ENCODE data around the gene CIITA.

Gene CIITA

GRCh38 chr16:10879681-10880589 is 2.9 kb downstream of the CIITA start:
- no peak for DNase-seq

DNA sequence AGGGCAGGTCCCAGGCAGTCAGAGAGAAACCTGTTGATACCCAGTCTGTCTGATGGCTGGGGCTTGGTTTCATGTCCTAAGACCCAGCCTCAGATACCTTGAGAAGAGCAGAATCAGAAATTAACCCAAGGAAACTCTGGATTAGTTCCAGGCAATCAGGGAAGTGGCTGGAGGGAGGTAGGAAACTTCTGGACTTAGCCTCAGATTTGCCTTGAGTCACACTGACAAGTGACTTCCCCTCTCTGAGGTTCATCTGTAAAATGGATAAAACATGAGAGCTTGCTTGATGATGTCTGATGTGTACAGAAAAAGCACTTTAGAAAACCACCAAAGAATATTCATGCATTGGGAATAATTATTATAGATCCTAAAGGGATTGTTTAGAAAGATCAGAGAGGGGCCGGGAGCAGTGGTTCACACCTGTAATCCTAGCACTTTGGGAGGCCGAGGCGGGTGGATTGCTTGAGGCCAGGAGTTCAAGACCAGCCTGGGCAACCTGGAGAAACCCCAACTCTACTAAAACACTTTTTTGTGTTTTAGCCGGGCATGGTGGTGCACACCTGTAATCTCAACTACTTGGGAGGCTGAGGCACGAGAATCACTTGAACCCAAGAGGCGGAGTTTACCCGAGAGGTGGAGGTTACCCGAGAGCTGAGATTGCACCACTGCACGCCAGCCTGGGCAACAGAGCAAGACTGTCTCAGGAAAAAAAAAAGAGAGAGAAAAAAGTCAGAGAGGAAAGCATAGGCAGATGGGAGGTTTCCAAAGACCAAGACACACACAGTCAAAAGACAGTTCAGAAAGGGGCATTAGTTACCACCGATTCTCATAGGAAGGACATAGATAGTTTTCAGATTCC is 3.8 kb downstream of the CIITA start:
- DNase-seq, result no peak

GRCh38 chr16:10881479-10882030 is 4.6 kb downstream of the CIITA start:
- DNase-seq, result no peak

- no peak for DNase-seq
These were observed 6.0 kb downstream of the CIITA start for GRCh38 chr16:10883004-10883403.

DNA sequence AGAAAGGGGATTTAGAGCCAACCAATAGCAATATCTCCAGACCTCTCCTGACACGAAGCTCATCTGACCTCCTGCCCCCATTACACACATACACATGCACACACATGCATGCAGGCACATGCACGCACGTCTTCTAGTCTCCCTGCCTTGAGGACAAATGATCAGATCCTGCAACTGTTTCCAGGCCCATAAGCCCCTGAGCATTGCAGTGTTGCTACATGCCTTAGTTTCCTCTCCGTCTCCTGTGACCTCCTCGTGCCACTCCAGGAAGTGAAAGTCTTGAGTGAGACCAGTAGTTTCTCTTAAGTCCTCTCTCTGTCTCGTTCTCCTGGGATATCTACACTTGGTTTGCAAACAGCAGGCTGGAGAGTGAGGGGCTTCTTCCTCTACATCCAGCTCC is 8.2 kb downstream of the CIITA start:
- peak in 7 of 56 donors; percentile 5 to 29 (median 18) for DNase-seq

DNA sequence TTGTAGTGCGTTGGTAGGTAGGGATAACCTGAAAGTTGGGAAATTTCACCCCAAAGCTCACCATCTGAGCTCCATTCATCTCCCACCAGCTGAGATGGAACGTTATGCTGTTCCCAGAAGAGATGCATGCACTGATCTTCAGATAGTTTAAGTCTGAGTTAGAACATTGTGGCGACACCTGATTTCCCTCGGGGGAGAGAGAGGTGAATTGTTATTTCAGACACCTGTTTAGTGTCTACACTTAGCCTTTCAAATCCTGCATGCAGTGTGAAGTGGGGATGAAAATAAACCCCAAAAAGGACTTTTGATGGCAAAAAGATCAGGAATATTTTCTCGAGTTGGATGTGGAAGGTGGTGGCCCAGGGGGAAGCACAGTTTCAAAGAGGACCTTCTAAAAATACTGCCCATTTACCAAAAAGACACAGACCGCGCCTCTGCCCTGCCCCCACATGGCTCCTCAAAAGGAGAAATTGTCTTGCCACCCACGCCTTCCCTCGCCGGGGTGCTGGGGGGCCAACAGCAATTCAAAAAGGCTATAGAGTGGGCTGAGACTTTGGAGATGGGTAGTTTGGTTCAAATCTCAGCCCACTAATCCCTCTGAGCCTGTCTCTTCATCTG is 11.4 kb downstream of the CIITA start:
- peak in 5 of 56 donors; percentile 7 to 28 (median 16) for DNase-seq

DNA sequence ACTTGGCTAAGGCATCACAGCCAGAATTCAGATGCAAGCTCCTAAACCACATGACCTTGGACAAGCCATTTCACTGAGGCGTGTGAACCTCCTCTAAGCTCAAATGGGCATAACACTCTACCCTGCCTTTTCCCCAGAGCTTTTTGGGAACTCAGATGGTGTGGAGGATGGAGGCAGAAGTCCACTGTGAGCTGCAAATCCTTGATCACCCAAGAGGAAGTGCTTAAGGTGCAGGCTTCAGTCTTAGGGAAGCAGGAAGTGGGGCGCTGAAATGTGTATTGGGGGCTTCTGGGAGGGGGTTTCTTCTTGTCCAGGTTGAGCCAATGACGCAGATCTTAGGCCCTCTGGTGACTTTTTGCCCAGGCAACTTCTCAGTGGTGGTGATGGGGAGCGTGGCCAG is 12.9 kb downstream of the CIITA start:
- DNase-seq, result no peak

DNA sequence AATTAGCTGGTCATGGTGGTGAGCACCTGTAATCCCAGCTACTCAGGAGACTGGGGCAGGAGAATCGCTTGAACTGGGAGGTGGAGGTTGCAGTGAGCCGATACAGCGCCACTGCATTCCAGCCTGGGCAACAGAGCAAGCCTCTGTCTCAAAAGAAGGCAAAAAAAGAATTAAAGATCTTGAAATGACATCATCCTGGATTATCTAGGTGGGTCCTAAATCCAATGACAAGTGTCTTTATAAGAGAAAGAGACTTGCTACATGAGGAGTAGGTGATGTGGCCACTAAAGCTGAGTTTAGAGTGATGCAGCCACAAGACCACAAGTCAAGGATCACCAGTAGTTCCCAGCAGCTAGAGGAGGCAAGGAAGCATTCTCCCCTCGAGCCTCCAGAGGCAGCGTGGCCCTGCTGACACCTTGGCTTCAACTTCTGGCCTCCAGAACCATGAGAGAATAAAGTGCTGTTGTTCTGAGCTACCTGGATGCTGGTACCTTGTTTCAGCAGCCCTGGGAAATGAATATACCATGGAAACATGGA is 15.8 kb downstream of the CIITA start:
- no peak for DNase-seq

GRCh38 chr16:10895053-10895946 is 18.3 kb downstream of the CIITA start:
- DNase-seq, result peak in 5 of 56 donors; percentile 1 to 23 (median 6)

GRCh38 chr16:10896165-10896564 is 19.2 kb downstream of the CIITA start:
- no peak for DNase-seq

- no peak for DNase-seq
These were observed 19.7 kb downstream of the CIITA start for GRCh38 chr16:10896723-10897122.

DNA sequence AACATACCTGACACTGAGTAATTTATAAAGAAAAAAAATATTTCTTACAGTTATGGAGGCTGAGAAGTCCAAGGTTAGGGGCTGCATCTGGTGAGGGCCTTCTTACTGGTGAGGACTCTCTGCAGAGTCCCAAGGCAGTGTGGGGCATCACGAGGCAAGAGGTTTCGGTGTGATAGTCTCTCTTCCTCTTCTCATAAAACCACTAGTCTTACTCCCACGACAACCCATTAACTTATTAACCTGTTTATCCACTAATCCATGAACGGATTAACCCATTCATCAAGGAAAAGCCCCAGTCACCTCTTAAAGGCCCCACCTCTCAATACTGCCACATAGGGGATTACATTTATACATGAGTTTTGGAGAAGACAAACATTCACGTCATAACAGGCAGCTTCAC is 20.1 kb downstream of the CIITA start:
- no peak for DNase-seq

- DNase-seq, result no peak
These were observed 26.0 kb downstream of the CIITA start for GRCh38 chr16:10902999-10903398.

DNA sequence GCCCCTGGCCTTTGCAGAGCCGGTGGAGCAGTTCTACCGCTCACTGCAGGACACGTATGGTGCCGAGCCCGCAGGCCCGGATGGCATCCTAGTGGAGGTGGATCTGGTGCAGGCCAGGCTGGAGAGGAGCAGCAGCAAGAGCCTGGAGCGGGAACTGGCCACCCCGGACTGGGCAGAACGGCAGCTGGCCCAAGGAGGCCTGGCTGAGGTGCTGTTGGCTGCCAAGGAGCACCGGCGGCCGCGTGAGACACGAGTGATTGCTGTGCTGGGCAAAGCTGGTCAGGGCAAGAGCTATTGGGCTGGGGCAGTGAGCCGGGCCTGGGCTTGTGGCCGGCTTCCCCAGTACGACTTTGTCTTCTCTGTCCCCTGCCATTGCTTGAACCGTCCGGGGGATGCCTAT is 29.5 kb downstream of the CIITA start:
- DNase-seq, result peak in 2 of 56 donors; percentile 10 to 13

GRCh38 chr16:10906914-10907756 is 30.1 kb downstream of the CIITA start:
- DNase-seq, result peak in 19 of 56 donors; percentile 2 to 57 (median 24)

DNA sequence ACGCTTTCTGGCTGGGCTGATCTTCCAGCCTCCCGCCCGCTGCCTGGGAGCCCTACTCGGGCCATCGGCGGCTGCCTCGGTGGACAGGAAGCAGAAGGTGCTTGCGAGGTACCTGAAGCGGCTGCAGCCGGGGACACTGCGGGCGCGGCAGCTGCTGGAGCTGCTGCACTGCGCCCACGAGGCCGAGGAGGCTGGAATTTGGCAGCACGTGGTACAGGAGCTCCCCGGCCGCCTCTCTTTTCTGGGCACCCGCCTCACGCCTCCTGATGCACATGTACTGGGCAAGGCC is 30.7 kb downstream of the CIITA start:
- no peak for DNase-seq

GRCh38 chr16:10911267-10911666 is 34.3 kb downstream of the CIITA start:
- no peak for DNase-seq

GRCh38 chr16:10916534-10916933 is 39.5 kb downstream of the CIITA start:
- no peak for DNase-seq

- peak in 54 of 56 donors; percentile 26 to 91 (median 66) for DNase-seq
These were observed 41.4 kb downstream of the CIITA start for GRCh38 chr16:10918294-10919002.

Measured in nucleus accumbens (tissue), 56 donors.